Lung microvascular endothelial cell (primary cell): ENCODE measurements around the gene EGFL6. TPM values are rescaled to one million over a fixed set of nuclear protein-coding genes. Genes with fewer than 3 reads are reported as not detected.
"Not testable (repeated sequence)": the region's sequence is repeated elsewhere in the genome, so short reads cannot be mapped to it uniquely, and the experiment has no call there.

Source experiments
- DNase-seq, 2 donors: peaks; one replicate each; pipeline versions ENCODE4 v3.0.0 to v3.0.0-alpha.2; 2010; ENCODE audit warnings: low read depth in 2 of 2
- total RNA-seq: library from RNA; depleted of rRNA; stranded (reverse); fragments of >200 nt; gene quantifications from 2 replicates; pipeline ENCODE4 v1.2.1, GENCODE V29; 2014

Gene EGFL6
- total RNA-seq, 1 donor from 2014 or later = not detected

DNA sequence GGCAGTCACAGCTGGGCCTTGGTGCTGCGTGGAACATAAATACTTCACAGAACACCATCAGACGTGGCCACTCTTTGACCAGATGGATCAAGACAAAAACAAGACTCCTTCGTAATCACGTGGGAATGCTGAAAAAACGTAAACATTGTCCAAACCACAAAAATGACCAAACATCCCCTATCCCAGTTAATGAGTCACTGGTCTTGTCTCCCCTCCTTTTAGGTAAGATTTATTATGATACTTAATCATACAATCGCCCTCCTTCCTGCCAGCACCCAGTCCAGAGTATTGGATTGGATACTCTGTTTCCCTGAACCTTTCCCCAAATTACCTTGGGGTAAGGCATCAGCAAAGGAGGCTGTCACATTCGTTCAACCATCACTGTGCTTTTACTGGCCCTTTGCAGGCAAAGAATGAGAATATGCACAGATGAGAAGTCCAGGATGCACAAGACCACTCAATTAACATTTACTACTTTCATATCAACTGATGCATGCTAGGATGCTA is 82.9 kb downstream of the EGFL6 start:
- DNase-seq = peak; percentile 3 to 91

DNA sequence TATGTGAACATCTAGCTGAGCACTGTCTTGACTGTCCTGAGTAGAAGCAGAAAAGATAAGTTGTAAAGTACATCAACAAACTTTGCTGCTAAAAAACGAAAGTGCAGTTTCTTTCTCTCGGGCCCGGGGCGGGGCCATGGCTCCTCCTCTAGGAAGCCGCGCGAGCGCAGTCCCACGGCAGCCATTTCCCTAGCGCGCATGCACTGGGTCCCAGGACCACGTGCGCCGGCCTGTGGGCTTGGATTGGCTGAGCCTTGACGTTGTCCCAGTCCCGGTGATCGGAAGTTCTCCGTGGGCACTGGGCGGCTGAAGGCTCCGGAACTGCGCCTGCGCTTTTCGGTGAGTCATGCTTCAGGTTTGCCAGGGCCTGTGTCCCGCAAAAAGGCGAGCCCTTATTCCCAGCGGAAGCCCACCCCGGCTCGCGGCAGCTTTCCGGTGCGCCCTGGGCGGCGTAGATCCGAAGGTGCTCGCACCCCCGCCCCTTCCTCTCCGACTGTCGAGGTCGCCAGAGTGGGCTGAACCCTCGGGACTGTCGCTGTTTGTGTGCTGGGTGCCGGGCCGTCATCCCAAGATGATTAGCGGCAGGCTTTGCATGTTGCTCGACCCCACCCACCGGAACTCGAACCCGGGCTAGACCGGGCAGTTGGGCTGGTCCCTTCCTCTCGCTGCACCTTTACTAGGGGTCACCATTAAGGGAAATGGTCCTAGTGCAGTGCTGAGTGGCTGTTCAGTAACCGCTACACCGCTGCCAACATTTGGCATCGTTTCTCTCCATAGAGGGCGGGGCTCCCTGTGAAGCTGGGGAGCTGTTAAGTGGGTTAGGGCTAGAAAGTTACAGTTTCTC is 83.7 kb downstream of the EGFL6 start, which contains the start of gene TCEANC:
Gene TCEANC (plus strand): TSS at position 292 of the 844 bp plus-strand sequence. CDS start 9,368 bp downstream, outside the sequence.
- peak; percentile 98 for DNase-seq

DNA sequence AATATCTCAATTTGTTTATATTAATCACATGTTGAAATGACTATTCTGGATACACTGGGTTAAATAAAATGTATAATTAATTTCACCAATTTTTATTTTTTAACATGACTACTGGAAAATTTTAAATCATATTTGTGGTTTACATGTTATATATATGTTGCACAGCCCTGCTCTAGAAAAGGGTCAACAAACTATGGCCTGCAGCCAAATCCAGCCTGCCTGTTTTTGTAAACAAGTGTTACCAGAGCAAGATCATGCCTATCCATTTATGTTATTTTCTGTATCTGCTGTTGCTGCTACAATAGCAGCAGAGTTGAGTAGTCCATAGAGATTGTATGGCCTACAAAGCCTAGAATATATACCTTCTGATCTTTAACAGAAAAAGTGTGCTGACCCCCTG is 84.7 kb downstream of the EGFL6 start:
- no peak for DNase-seq

DNA sequence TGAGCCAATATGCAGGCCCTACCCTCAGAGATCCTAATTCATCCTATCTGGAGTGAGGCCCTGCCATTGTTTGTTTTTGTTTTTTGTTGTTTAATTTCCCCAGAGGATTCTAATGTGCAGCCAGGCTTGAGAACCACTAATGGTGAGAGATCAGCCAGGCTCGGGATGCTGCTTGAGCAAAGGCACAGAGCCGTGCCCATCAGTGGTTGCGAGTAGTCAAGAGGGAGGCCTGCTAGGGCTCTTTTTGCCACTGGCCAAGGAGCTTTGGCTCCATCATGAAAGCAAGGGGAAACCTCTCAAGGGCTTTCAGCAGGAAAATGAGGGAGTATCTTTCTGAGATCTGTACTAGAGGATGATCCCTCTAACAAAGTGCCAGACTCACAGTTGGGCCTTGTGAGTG is 86.3 kb downstream of the EGFL6 start:
- no peak for DNase-seq

DNA sequence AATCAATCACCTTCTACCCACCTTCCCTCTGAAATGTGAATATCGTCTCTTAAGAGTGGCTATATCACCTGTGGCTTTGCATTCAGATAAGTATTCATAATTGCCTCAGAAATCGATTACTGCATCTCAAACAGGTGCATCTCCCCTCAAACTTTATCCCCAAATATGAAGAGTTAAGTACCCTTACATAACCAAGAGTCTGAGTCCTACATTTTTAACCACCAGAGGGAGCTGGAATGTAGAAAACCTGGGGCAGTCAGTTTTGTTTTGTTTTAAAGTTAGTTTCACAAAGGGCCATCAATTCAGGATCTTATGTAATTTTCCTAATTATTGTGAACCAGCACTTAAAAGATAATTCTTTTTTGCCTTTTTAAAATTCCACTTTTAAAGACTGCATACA is 89.2 kb downstream of the EGFL6 start:
- DNase-seq = peak; percentile 60 to 77

DNA sequence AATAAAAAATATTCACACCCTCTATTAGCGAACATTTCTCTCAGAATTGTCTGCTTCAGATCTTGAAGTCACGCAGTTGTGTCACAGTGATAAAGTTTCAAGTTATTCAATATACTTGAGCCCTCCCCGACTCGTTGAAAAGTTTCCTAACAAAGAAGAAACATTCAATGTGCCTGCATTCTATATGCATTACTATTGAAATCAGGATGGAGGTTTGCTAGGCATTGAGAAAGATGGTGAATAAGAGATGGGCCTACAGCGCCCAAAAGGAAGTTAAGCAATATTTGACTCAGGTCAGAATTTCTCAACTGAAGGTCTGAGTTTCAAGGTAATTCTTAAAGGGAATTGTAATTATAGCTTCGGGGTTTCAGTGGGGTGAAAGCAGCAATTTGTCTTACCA is 89.7 kb downstream of the EGFL6 start:
- no peak for DNase-seq

DNA sequence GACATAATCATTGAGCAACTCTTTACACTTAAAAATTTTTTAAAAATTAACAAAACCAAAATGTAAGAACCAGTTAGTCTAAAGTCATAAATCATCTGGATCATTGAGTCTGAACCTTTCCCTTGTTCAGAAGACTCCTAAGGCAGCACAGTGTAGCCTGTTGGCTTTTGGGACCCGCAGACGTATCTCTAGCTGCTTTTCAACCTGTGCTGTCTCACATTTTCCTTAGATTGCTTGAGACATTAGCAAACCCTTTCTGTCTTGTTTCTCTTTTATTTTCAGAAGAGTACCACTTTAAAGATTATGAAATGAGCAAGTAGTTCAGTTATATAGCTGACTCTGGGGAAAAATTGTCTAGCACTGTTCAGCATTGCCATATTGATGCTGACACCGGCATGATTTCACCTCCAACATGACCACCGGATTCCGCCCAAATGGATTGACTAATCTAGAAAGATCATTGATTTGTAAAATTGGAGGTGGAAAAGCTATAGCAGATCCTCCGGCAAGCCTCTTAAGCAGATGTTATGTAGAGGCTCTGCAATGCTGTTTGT is 92.4 kb downstream of the EGFL6 start:
- no peak for DNase-seq

DNA sequence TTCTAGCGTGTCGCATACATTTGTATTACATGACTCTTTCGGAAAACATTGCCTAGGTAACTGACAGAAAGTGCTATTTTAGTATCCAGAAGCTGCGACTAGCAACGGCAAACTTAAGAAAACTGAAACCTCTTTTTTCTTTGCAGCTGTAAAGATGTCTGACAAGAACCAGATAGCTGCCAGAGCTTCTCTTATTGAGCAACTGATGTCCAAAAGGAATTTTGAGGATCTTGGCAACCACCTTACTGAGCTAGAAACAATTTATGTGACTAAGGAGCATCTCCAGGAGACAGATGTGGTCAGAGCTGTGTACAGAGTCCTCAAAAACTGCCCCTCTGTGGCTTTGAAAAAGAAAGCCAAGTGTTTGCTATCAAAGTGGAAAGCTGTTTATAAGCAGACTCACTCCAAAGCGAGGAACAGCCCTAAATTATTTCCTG is 93.0 kb downstream of the EGFL6 start:
- no peak for DNase-seq

DNA sequence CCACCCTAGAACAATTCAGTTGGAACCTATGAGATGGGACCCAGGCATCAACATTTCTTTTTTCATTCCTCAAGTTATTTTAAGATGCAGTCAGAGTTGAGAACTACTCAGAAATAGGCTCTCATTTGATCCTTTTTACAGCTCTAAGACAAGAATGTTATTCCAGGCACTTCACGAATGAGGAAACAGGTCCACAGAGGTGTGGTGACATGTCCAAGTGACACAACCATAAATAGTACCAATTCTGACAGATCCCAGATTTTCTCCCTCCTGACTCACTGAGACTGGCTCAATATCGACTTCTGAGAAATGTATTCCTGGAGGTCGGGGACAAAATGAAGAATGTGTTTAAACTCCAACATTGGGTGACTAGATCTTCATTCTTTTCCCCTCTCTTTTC is 94.6 kb downstream of the EGFL6 start:
- DNase-seq = no peak

DNA sequence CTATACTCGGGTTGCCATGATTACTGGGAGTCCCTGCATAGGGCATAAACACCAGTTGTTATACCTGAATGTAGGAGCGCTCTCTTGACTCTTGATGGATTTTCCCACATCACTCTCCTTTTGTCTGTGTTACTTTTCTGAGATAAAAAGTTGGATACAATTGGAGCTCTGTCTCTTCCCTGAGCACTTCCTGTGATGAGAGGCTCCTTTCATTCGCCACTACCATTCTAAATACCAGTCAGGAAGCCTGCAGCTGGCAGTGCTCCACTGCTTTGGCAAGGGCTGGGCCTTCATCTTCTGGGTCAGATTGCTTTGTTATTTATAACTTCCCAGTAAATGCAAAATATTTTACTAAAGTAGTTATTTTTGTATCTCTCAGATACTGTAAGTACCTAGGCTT is 97.4 kb downstream of the EGFL6 start:
- DNase-seq = peak in 1 of 2 donors; percentile 71

DNA sequence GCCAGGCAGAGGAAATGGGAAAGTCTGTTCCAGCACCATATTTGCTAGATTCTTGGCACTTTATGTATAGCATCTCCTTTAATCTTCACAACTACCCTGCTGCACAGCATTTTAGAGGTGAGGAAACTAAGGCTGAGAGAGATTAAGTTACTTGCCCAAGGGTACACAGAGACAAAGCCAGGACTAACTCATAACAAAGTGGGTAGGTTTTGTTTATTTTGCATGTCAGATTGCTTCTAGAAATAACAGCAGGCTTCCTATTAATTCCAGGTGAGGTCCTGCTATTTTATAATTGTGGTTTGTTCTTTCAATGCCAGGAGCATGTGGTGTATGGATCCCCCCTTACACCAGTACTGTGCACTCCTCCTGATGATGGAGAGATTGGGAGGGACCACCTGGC is 98.5 kb downstream of the EGFL6 start:
- no peak for DNase-seq

DNA sequence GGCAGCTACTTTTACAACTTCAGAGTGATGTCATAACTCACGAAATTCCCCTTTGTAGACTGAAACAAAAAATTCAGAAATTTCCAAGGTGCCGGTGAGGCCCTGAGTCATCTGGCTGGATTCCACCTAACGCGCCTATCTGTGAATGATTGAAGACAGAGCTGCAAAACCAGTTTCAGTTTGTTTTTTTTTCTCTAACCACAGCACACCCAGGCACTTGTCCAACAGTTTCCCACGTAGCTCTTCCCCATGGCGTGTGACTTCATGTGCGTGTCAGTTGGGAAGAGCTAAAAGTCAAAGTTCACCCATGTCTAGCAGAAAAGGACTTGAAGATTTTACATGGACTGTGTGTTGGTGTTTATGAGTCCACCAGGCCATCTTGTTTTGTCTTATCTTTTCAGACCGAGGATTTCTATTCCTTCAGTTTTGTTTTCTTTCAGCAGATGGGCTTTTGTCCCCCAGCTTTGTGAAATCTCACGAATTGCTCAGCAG is 99.9 kb downstream of the EGFL6 start:
- DNase-seq = peak; percentile 88 to 93

DNA sequence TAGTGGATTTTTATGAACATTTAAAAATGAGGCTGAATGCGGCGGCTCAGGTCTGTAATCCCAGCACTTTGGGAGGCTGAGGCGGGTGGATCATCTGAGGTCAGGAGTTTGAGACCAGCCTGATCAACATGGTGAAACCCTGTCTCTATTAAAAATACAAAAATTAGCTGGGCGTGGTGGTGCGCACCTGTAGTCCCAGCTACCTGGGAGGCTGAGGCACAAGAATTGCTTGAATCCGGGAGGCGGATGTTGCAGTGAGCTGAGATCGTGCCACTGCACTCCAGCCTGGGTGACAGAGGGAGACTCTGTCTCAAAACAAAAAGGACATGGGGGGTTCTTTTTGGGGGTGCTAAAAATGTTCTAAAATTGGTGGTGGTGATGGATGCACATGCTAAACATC is 100.4 kb downstream of the EGFL6 start:
- DNase-seq = not testable (repeated sequence)

DNA sequence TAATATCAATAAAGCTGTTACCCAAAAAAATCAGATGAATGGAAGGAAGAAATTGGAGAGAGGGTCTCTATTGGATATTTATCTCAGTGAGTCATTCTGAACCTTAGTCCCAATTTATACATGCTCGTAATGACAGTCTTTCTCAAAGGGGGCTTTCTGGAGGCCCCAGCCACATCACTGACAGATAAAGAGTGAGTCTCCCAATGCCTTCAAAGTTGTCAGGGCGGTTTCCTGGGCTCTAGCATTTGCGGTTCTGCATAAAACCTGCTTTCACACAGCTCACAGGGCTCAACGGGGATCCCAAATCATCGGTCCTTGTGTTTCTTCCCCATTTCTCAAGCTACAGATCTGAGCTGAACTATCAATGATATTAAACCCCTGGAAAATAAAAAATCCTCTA is 100.8 kb downstream of the EGFL6 start:
- no peak for DNase-seq

DNA sequence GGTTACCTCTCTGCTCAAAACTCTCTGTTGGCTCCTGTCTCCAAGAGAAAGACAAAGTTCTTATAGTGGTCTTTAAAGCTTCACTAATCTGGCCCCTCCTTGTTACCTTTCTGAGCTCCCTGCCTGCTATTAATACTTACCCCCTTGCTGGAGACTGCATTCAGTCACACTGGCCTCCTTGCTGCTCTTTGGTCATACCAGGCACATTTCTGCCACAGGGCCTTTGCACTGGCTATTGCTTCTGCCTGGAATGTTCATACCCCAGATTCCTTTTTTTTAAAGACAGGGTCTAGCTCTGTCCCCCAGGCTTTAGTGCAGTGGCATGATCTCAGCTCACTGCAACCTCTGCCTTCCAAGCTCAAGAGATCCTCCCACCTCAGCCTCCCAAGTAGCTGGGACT is 103.6 kb downstream of the EGFL6 start:
- no peak for DNase-seq

DNA sequence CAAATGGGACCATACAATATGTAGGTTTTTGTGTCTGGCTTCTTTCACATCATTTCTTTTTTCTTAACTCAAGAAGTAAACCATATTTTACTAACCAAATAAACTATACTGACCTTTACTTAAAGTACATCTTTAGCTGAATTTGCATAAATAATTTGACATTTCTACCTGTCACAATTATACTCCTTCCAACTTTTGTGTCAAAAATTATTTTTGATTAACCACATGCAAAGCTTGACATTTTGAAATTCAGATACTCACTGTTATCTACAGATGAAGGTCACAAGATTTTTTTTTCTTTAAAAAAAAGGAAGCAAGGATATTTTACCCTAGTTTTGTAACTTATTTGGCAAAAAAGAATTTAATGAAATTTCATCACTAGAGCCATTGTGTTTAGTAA is 107.5 kb downstream of the EGFL6 start:
- DNase-seq = no peak

DNA sequence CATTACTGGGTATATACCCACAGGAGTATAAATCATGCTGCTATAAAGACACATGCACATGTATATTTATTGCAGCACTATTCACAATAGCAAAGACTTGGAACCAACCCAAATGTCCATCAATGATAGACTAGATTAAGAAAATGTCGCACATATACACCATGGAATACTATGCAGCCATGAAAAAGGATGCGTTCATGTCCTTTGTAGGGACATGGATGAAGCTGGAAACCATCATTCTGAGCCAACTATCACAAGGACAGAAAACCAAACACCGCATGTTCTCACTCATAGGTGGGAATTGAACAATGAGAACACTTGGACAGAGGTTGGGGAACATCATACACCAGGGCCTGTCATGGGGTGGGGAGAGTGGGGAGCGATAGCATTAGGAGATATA is 110.3 kb downstream of the EGFL6 start:
- not testable (repeated sequence) for DNase-seq

DNA sequence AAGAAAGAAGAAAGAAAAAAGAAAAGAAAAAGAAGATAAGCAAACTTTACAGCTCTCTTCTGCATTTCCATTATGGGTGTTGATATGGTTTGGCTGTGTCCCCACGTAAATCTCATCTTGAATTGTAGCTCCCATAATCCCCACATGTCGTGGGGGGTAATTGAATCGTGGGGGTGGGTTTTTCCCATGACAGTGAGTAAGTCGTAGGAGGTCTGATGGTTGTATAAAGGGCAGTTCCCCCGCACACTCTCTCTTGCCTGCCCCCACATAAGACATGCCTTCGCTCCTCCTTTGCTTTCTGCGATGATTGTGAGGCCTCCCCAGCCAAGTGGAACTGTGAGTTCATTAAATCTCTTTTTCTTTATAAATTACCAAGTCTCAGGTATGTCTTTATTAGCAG is 112.2 kb downstream of the EGFL6 start:
- no peak for DNase-seq
